Neutrophil (primary cell): ENCODE measurements around the gene FAM20B.

Source experiments
- H3K27ac ChIP-seq: fragments of 200-600 bp; sonication (generic); 2 replicates; pipeline ENCODE4 v1.5.1; 2016; ENCODE audit warnings: mild to moderate bottlenecking, moderate library complexity
- H3K27me3 ChIP-seq: fragments of 200-600 bp; sonication (generic); 2 replicates; pipeline ENCODE4 v1.6.0; 2016; ENCODE audit warnings: mild to moderate bottlenecking
- H3K36me3 ChIP-seq: fragments of 200-600 bp; sonication (generic); 2 replicates; pipeline ENCODE4 v1.5.1; 2017
- H3K4me1 ChIP-seq, 2 experiments: fragments of 200-600 bp in 1 of 2; sonication (generic) in 1 of 2; 1 replicate in 1 of 2; 2 replicates in 1 of 2; pipeline versions ENCODE4 v1.5.1 to v1.6.1; 2013 to 2016; ENCODE audit warnings: low read depth in 1 of 2, low read length in 1 of 2, mild to moderate bottlenecking in 1 of 2, moderate library complexity in 1 of 2; ENCODE audit not compliant: control insufficient read depth in 1 of 2, insufficient read depth in 1 of 2
- H3K4me3 ChIP-seq, 2 experiments: fragments of 200-600 bp in 1 of 2; sonication (generic) in 1 of 2; 1 replicate in 1 of 2; 2 replicates in 1 of 2; pipeline ENCODE4 v1.5.1; 2013 to 2016; ENCODE audit warnings: low read depth in 1 of 2, low read length in 1 of 2, mild to moderate bottlenecking in 1 of 2, moderate library complexity in 1 of 2
- H3K9me3 ChIP-seq: fragments of 200-600 bp; sonication (generic); 2 replicates; pipeline ENCODE4 v1.5.1; 2016
- CTCF ChIP-seq: fragments of 200-600 bp; sonication (generic); IDR thresholded peaks from 2 replicates; pipeline ENCODE4 v1.5.1; 2016; ENCODE audit warnings: antibody characterized with exemption

Gene FAM20B

GRCh38 chr1:179026813-179027669 is 1.3 kb downstream of the FAM20B start:
- H3K4me1 ChIP-seq: peaks cover 11 to 12% of the 10 kb centered on the region in 2 experiments
- H3K27ac ChIP-seq: peak overlapping the region; percentile 70
- no peaks in the 10 kb centered on the region for H3K36me3 ChIP-seq
- no peaks in the 10 kb centered on the region for H3K9me3 ChIP-seq
- peak overlapping the region; percentile 74 to 96 for H3K4me3 ChIP-seq
- no peak for TF ChIP-seq CTCF
- no peaks in the 10 kb centered on the region for H3K27me3 ChIP-seq

- no peaks in the 10 kb centered on the region for H3K36me3 ChIP-seq
- no peaks in the 10 kb centered on the region for H3K27me3 ChIP-seq
- H3K4me1 ChIP-seq: peaks cover 11 to 12% of the 10 kb centered on the region in 2 experiments
- no peak overlapping the region for H3K27ac ChIP-seq
- no peak overlapping the region for H3K4me3 ChIP-seq
- no peak for TF ChIP-seq CTCF
- no peaks in the 10 kb centered on the region for H3K9me3 ChIP-seq
These were observed 3.6 kb downstream of the FAM20B start for GRCh38 chr1:179029321-179029759.

- TF ChIP-seq CTCF: no peak
- H3K36me3 ChIP-seq: no peaks in the 10 kb centered on the region
- no peak overlapping the region for H3K27ac ChIP-seq
- peaks cover 8 to 10% of the 10 kb centered on the region in 2 experiments for H3K4me1 ChIP-seq
- no peaks in the 10 kb centered on the region for H3K27me3 ChIP-seq
- H3K4me3 ChIP-seq: no peak overlapping the region
- no peaks in the 10 kb centered on the region for H3K9me3 ChIP-seq
These were observed 4.4 kb downstream of the FAM20B start for GRCh38 chr1:179030130-179030529.

- no peaks in the 10 kb centered on the region for H3K27me3 ChIP-seq
- no peaks in the 10 kb centered on the region for H3K36me3 ChIP-seq
- peaks cover 5 to 7% of the 10 kb centered on the region in 2 experiments for H3K4me1 ChIP-seq
- no peaks in the 10 kb centered on the region for H3K9me3 ChIP-seq
- no peak overlapping the region for H3K27ac ChIP-seq
- TF ChIP-seq CTCF: no peak
- no peak overlapping the region for H3K4me3 ChIP-seq
These were observed 5.0 kb downstream of the FAM20B start for GRCh38 chr1:179030683-179031082.

- Histone ChIP-seq H3K4me1 (peaks cover 5 to 7% of the 10 kb centered on the region in 2 experiments), H3K36me3 (no peaks in the 10 kb centered on the region), H3K4me3 (no peak overlapping the region), H3K27me3 (no peaks in the 10 kb centered on the region), H3K27ac (no peak overlapping the region), H3K9me3 (no peaks in the 10 kb centered on the region)
- no peak for TF ChIP-seq CTCF
These were observed 5.6 kb downstream of the FAM20B start for GRCh38 chr1:179031284-179031683.
